ENCODE data around the gene IL4I1. TPM values are rescaled to one million over a fixed set of nuclear protein-coding genes. Genes with fewer than 3 reads are reported as not detected.
A peak's percentile ranks its signal among the peaks of the same experiment; 100 is the strongest.

The IL4I1 gene
- polyA plus RNA-seq, 4 donors: 1.0 to 3.8 (median 1.3) TPM; not detected in 1

- Histone ChIP-seq H3K27ac (ENCODE audit: low read depth in 1 of 3, low read length in 2 of 3) (no peak overlapping the region), H3K9me3 (ENCODE audit: control insufficient read depth in 2 of 2, insufficient read depth in 1 of 2, low read depth in 1 of 2, low read length in 1 of 2) (no peaks in the 10 kb centered on the region), H3K36me3 (ENCODE audit: control insufficient read depth in 3 of 3, insufficient read depth in 2 of 3, low read depth in 1 of 3, low read length in 3 of 3) (peaks cover 4 to 81% (median 16%) of the 10 kb centered on the region in 3 donors), H3K27me3 (ENCODE audit: control insufficient read depth in 3 of 3, insufficient read depth in 3 of 3, low read length in 3 of 3) (no peaks in the 10 kb centered on the region), H3K4me3 (ENCODE audit: low read depth in 1 of 3, low read length in 3 of 3) (no peak overlapping the region), H3K4me1 (ENCODE audit: control insufficient read depth in 3 of 3, insufficient read depth in 2 of 3, low read depth in 1 of 3, low read length in 2 of 3) (peaks cover 0 to 23% (median 0%) of the 10 kb centered on the region in 3 donors)
- 90 to 92% (median 91%) methylated on average over 16 to 18 of the region's 18 CpGs for WGBS, 3 donors
- FAIRE-seq (no peak), DNase-seq (no peak)
Measured at GRCh38 chr19:49856574-49857021, 40.1 kb downstream of the IL4I1 start.

GRCh38 chr19:49855676-49856573 lies 40.8 kb downstream of the IL4I1 start:
- H3K27ac ChIP-seq (ENCODE audit: low read depth in 1 of 3, low read length in 2 of 3): no peak overlapping the region
- H3K4me3 ChIP-seq (ENCODE audit: low read depth in 1 of 3, low read length in 3 of 3): no peak overlapping the region

GRCh38 chr19:49855277-49855675 lies 41.4 kb downstream of the IL4I1 start:
- peaks cover 4 to 68% (median 13%) of the 10 kb centered on the region in 3 donors for H3K36me3 ChIP-seq (ENCODE audit: control insufficient read depth in 3 of 3, insufficient read depth in 2 of 3, low read depth in 1 of 3, low read length in 3 of 3)
- no peak overlapping the region for H3K27ac ChIP-seq (ENCODE audit: low read depth in 1 of 3, low read length in 2 of 3)
- FAIRE-seq (no peak), DNase-seq (no peak)
- H3K9me3 ChIP-seq (ENCODE audit: control insufficient read depth in 2 of 2, insufficient read depth in 1 of 2, low read depth in 1 of 2, low read length in 1 of 2): no peaks in the 10 kb centered on the region
- WGBS, 3 donors: 86 to 90% (median 89%) methylated on average over 12 of the region's 12 CpGs
- H3K4me3 ChIP-seq (ENCODE audit: low read depth in 1 of 3, low read length in 3 of 3): no peak overlapping the region
- peaks cover 0 to 24% (median 0%) of the 10 kb centered on the region in 3 donors for H3K4me1 ChIP-seq (ENCODE audit: control insufficient read depth in 3 of 3, insufficient read depth in 2 of 3, low read depth in 1 of 3, low read length in 2 of 3)
- H3K27me3 ChIP-seq (ENCODE audit: control insufficient read depth in 3 of 3, insufficient read depth in 3 of 3, low read length in 3 of 3): no peaks in the 10 kb centered on the region

More at GRCh38 chr19:49855676-49856573, 40.8 kb downstream of the IL4I1 start:
- WGBS, 3 donors: 80 to 83% (median 81%) methylated on average over 21 of the region's 21 CpGs
- peaks cover 0 to 23% (median 0%) of the 10 kb centered on the region in 3 donors for H3K4me1 ChIP-seq (ENCODE audit: control insufficient read depth in 3 of 3, insufficient read depth in 2 of 3, low read depth in 1 of 3, low read length in 2 of 3)
- DNase-seq: no peak
- no peaks in the 10 kb centered on the region for H3K9me3 ChIP-seq (ENCODE audit: control insufficient read depth in 2 of 2, insufficient read depth in 1 of 2, low read depth in 1 of 2, low read length in 1 of 2)
- H3K36me3 ChIP-seq (ENCODE audit: control insufficient read depth in 3 of 3, insufficient read depth in 2 of 3, low read depth in 1 of 3, low read length in 3 of 3): peaks cover 4 to 75% (median 16%) of the 10 kb centered on the region in 3 donors
- no peak for FAIRE-seq
- H3K27me3 ChIP-seq (ENCODE audit: control insufficient read depth in 3 of 3, insufficient read depth in 3 of 3, low read length in 3 of 3): no peaks in the 10 kb centered on the region

GRCh38 chr19:49854378-49855263 lies 42.1 kb downstream of the IL4I1 start:
- Histone ChIP-seq H3K27ac (ENCODE audit: low read depth in 1 of 3, low read length in 2 of 3) (no peak overlapping the region), H3K36me3 (ENCODE audit: control insufficient read depth in 3 of 3, insufficient read depth in 2 of 3, low read depth in 1 of 3, low read length in 3 of 3) (peaks cover 0 to 62% (median 11%) of the 10 kb centered on the region in 3 donors)

GRCh38 chr19:49853852-49854377 lies 42.8 kb downstream of the IL4I1 start:
- H3K27me3 ChIP-seq (ENCODE audit: control insufficient read depth in 3 of 3, insufficient read depth in 3 of 3, low read length in 3 of 3): no peaks in the 10 kb centered on the region
- H3K4me3 ChIP-seq (ENCODE audit: low read depth in 1 of 3, low read length in 3 of 3): no peak overlapping the region
- DNase-seq (no peak), FAIRE-seq (no peak)
- H3K36me3 ChIP-seq (ENCODE audit: control insufficient read depth in 3 of 3, insufficient read depth in 2 of 3, low read depth in 1 of 3, low read length in 3 of 3): peaks cover 0 to 56% (median 10%) of the 10 kb centered on the region in 3 donors
- H3K27ac ChIP-seq (ENCODE audit: low read depth in 1 of 3, low read length in 2 of 3): no peak overlapping the region
- 76 to 87% (median 81%) methylated on average over 8 to 10 of the region's 10 CpGs for WGBS, 3 donors
- peaks cover 0 to 27% (median 0%) of the 10 kb centered on the region in 3 donors for H3K4me1 ChIP-seq (ENCODE audit: control insufficient read depth in 3 of 3, insufficient read depth in 2 of 3, low read depth in 1 of 3, low read length in 2 of 3)
- peaks cover 0 to 12% of the 10 kb centered on the region in 2 donors for H3K9me3 ChIP-seq (ENCODE audit: control insufficient read depth in 2 of 2, insufficient read depth in 1 of 2, low read depth in 1 of 2, low read length in 1 of 2)

More at GRCh38 chr19:49854378-49855263, 42.1 kb downstream of the IL4I1 start:
- FAIRE-seq (no peak), DNase-seq (no peak)
- H3K4me3 ChIP-seq (ENCODE audit: low read depth in 1 of 3, low read length in 3 of 3): no peak overlapping the region
- peaks cover 0 to 5% of the 10 kb centered on the region in 2 donors for H3K9me3 ChIP-seq (ENCODE audit: control insufficient read depth in 2 of 2, insufficient read depth in 1 of 2, low read depth in 1 of 2, low read length in 1 of 2)
- WGBS, 3 donors: 83 to 88% (median 84%) methylated on average over 34 to 39 of the region's 39 CpGs
- H3K27me3 ChIP-seq (ENCODE audit: control insufficient read depth in 3 of 3, insufficient read depth in 3 of 3, low read length in 3 of 3): no peaks in the 10 kb centered on the region
- peaks cover 0 to 27% (median 0%) of the 10 kb centered on the region in 3 donors for H3K4me1 ChIP-seq (ENCODE audit: control insufficient read depth in 3 of 3, insufficient read depth in 2 of 3, low read depth in 1 of 3, low read length in 2 of 3)

- no peak for DNase-seq
- Histone ChIP-seq H3K9me3 (ENCODE audit: control insufficient read depth in 2 of 2, insufficient read depth in 1 of 2, low read depth in 1 of 2, low read length in 1 of 2) (peaks cover 0 to 18% of the 10 kb centered on the region in 2 donors), H3K27me3 (ENCODE audit: control insufficient read depth in 3 of 3, insufficient read depth in 3 of 3, low read length in 3 of 3) (no peaks in the 10 kb centered on the region), H3K4me1 (ENCODE audit: control insufficient read depth in 3 of 3, insufficient read depth in 2 of 3, low read depth in 1 of 3, low read length in 2 of 3) (peaks cover 0 to 27% (median 0%) of the 10 kb centered on the region in 3 donors), H3K4me3 (ENCODE audit: low read depth in 1 of 3, low read length in 3 of 3) (peak overlapping the region in 1 of 3 donors; percentile 57), H3K36me3 (ENCODE audit: control insufficient read depth in 3 of 3, insufficient read depth in 2 of 3, low read depth in 1 of 3, low read length in 3 of 3) (peaks cover 0 to 44% (median 6%) of the 10 kb centered on the region in 3 donors), H3K27ac (ENCODE audit: low read depth in 1 of 3, low read length in 2 of 3) (no peak overlapping the region)
- no peak for FAIRE-seq
- WGBS, 3 donors: 70 to 79% (median 74%) methylated on average over 14 of the region's 14 CpGs
Measured at GRCh38 chr19:49852631-49853126, 44.0 kb downstream of the IL4I1 start.

GRCh38 chr19:49851456-49852259 lies 45.0 kb downstream of the IL4I1 start:
- H3K36me3 ChIP-seq (ENCODE audit: control insufficient read depth in 3 of 3, insufficient read depth in 2 of 3, low read depth in 1 of 3, low read length in 3 of 3): peaks cover 0 to 33% (median 6%) of the 10 kb centered on the region in 3 donors
- no peaks in the 10 kb centered on the region for H3K27me3 ChIP-seq (ENCODE audit: control insufficient read depth in 3 of 3, insufficient read depth in 3 of 3, low read length in 3 of 3)
- no peak for FAIRE-seq
- H3K4me3 ChIP-seq (ENCODE audit: low read depth in 1 of 3, low read length in 3 of 3): peak overlapping the region; percentile 57 to 92 (median 91)
- H3K27ac ChIP-seq (ENCODE audit: low read depth in 1 of 3, low read length in 2 of 3): peak overlapping the region; percentile 15 to 98 (median 93)
- peaks cover 0 to 18% of the 10 kb centered on the region in 2 donors for H3K9me3 ChIP-seq (ENCODE audit: control insufficient read depth in 2 of 2, insufficient read depth in 1 of 2, low read depth in 1 of 2, low read length in 1 of 2)
- peaks cover 0 to 27% (median 0%) of the 10 kb centered on the region in 3 donors for H3K4me1 ChIP-seq (ENCODE audit: control insufficient read depth in 3 of 3, insufficient read depth in 2 of 3, low read depth in 1 of 3, low read length in 2 of 3)
- 1 to 2% (median 2%) methylated on average over 63 to 78 of the region's 78 CpGs for WGBS, 3 donors
- DNase-seq: peak; percentile 24 to 46

All from small intestine (tissue), 7 donors.